WI38 (cell line): ENCODE measurements around the gene CYTH2.

ENCODE experiments used
- H3K4me3 ChIP-seq: 2 replicates; pipeline ENCODE4 v1.5.1; 2011; ENCODE audit warnings: low read depth, mild to moderate bottlenecking, control low read depth, low read length
- TF ChIP-seq, protein P1 (sequence below): IDR thresholded peaks from 2 replicates; pipeline ENCODE4 v1.5.1; 2012; ENCODE audit warnings: low read depth, mild to moderate bottlenecking, control low read depth, low read length

The CYTH2 gene

DNA sequence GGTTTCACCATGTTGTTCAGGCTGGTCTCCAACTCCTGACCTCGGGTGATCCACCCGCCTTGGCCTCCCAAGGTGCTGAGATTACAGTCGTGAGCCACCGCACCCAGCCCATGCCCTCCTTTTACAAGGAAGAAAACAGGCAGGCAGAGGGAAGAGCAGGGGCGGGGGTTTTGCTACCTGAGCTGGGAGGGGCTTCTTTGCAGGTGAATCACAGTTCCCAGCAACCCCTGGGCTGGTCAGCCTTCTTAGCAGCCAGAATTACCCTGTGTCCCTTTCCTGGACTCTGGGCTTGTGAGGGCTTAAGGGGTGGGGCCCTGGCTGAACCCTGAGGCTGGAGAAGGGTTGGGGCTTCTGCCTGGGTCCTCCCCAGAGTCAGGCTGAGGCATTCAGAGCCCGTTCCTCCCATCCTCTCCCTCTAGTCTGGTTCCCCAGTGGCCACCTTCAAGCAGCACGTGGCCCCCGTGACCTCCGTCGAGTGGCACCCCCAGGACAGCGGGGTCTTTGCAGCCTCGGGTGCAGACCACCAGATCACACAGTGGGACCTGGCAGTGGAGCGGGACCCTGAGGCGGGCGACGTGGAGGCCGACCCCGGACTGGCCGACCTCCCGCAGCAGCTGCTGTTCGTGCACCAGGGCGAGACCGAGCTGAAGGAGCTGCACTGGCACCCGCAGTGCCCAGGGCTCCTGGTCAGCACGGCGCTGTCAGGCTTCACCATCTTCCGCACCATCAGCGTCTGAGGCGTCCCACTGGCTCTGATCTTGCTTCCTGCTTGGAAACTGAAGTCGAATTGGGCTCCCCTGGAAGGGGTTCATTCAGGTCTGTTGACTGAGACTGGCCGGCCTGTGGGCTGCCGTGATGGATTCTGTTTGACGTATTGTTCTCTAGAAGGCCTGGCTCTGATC, 16.6 kb upstream of the CYTH2 start:
- H3K4me3 ChIP-seq = no peak overlapping the region
- TF ChIP-seq, protein P1, sequence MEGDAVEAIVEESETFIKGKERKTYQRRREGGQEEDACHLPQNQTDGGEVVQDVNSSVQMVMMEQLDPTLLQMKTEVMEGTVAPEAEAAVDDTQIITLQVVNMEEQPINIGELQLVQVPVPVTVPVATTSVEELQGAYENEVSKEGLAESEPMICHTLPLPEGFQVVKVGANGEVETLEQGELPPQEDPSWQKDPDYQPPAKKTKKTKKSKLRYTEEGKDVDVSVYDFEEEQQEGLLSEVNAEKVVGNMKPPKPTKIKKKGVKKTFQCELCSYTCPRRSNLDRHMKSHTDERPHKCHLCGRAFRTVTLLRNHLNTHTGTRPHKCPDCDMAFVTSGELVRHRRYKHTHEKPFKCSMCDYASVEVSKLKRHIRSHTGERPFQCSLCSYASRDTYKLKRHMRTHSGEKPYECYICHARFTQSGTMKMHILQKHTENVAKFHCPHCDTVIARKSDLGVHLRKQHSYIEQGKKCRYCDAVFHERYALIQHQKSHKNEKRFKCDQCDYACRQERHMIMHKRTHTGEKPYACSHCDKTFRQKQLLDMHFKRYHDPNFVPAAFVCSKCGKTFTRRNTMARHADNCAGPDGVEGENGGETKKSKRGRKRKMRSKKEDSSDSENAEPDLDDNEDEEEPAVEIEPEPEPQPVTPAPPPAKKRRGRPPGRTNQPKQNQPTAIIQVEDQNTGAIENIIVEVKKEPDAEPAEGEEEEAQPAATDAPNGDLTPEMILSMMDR = no peak

DNA sequence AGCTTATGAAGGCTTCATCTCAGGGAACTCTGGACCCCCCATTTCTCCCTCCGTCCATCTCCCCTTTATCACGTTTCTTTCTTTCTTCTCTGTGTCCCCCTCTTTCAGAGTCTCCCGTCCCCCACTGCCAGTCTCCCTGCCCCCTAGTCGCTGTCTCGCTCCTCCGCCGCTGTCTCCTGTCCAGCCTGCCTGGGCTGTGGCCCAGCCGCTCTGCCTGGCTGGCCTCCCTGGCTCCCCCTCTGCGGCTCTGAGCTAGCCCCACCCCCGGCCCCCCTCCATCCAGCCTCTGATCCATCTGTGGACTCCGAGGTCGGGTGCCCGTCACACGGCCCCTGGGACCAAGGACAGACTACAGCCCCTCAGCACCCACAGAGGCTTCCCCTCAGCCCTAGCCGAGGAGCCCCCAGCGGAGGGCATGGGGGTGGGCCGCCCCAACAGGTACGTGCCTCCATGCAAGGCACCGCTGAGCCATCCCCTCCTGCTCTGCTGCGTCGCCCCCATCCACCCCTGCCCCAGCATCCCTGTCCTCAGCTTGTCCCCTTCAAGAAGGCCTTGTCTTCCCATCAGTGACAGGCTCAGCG, 14.9 kb upstream of the CYTH2 start:
- no peak overlapping the region for H3K4me3 ChIP-seq
- TF ChIP-seq, protein P1 = no peak

DNA sequence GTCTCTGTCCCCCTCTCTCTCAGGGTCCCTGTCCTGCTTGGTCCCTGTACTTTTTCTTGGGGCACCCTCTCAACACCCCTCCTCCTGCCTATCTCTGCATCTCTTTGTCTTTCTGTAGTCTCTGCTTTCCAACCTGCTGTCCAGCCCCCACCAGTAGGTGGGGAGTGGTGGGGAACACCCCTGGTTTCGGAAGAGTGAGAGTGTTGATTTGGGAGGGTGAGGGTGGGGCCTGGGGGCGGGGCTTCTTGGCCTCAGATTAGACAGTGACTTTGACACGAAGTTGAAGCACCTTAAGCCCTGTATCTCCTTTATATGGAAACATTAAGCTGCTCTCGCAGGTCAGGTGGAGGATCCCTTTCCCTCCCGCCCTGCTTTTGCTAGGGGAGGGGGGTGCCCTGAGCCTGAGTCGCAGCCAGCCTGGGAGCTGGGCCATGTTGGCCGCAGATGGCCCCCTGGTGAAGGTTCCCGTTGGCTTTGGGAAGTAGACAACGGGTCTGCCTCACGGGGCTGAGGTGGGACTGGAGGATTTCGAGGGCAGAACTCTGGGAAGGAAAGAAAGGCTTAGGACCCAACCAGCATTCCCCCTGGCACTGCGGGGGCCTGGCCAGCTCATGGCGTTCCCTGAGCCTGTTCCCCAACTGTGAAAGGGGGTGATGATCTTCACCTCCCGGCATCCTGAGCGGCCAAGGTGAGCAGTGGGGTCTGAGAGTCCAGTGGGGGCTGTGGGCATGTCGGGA, 13.8 kb upstream of the CYTH2 start, which contains the start of gene KCNJ14:
TSS of gene KCNJ14 (plus strand) at position 404 of the 737 bp plus-strand sequence. CDS start 6,151 bp downstream, outside the sequence.
- H3K4me3 ChIP-seq = no peak within 1 kb of the TSS
- TF ChIP-seq, protein P1 = no peak

DNA sequence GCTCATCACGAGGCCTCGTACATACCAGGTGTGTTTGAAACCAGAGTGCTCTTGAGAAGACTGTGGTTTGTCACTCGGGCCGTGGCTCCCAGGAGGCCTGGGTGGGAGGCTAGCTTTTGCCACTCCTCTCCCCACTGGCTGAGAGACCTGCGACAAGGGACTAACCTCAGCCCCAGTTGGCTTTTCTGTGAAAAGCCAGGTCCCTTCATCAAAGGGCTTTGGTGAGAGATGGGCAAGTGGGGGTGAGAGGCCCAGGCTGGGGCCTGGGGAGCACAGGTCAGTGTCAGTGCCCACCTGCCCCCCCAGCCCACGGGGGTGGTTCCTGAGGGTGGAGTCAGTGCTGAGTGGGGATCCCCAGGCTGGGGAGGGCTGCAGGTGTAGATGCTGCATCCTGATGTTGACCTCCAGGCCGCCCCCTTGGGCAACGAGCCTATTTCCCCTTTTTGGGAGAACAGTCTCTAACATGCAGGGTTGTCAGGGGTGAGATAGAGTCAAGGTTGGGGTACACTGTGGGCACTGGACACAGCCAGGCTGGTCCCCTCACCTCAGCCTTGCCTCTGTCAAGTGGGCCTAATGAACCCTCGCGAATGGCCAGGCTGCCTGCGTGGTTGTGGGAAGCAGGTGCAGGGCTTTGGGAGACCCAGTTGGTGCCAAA, 13.1 kb upstream of the CYTH2 start:
- H3K4me3 ChIP-seq = no peak overlapping the region
- TF ChIP-seq, protein P1 = no peak

DNA sequence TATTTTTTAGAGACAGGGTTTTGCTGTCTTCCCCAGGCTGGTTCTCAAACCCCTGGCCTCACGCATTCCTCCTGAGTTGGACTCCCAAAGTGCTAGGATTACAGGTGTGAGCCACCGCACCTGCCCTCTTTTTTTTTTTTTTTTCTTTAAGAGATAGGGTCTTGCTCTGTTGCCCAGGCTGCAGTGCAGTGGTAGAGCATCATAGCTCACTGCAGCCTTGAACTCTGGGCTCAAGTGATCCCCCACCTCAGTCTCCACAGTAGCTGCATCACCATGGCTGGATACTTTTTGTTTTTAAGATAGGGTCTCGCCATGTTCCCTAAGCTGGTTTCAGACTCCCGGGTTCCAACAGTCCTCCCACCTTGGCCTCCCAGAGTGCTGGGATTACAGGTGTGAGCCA, 12.3 kb upstream of the CYTH2 start:
- H3K4me3 ChIP-seq = no peak overlapping the region
- TF ChIP-seq, protein P1 = no peak

DNA sequence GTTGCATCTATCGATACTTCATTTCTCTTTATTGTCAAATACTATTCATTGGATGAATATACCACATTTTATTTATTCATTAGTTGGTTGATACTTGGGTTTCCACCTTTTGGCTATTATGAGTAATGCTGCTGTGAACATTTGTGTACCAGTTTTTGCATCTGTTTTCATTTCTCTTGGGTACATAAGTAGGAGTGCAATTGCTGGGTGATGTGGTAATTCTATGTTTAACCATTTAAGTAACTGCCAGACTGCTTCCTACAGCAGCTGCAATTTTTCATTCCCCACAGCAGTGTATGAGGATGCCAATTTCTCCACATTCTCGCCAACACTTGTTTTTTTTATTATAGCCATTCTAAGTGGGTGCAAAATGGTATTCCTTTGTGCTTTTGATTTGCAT, 11.2 kb upstream of the CYTH2 start:
- TF ChIP-seq, protein P1 = no peak
- no peak overlapping the region for H3K4me3 ChIP-seq
